Left ventricle myocardium inferior (tissue), 1 donor: ENCODE data around the gene RPS19BP1. TPM values are rescaled to one million over a fixed set of nuclear protein-coding genes. Genes with fewer than 3 reads are reported as not detected.

ENCODE experiments used
- DNase-seq: peaks from one replicate; pipeline ENCODE4 v3.0.0-alpha.2; 2020
- H3K27ac ChIP-seq: fragments of 200-600 bp; replicated peaks from 2 replicates; pipeline ENCODE4 v1.8.0; 2021
- H3K27me3 ChIP-seq: fragments of 200-600 bp; 2 replicates; pipeline ENCODE4 v1.8.0; 2021; ENCODE audit warnings: low read depth
- H3K36me3 ChIP-seq: fragments of 200-600 bp; 2 replicates; pipeline ENCODE4 v1.8.0; 2021
- H3K4me1 ChIP-seq: fragments of 200-600 bp; 2 replicates; pipeline ENCODE4 v1.8.0; 2021
- H3K4me3 ChIP-seq: fragments of 200-600 bp; 2 replicates; pipeline ENCODE4 v1.8.0; 2021; ENCODE audit warnings: mild to moderate bottlenecking, moderate library complexity
- H3K9me3 ChIP-seq: fragments of 200-600 bp; replicated peaks from 2 replicates; pipeline ENCODE4 v1.8.0; 2021
- intact Hi-C: fragments of 100-400 bp; cut with micrococcal nuclease; formaldehyde crosslinking; loops from one replicate; pipeline ENCODE4 v1.11.0; 2022
- total RNA-seq: library from RNA; stranded (reverse); fragmentation: NEBNext Ultra II Directional; extraction: Animal tissue kit (Norgen Biotek cat#: 25700); gene quantifications from one replicate; pipeline ENCODE4 v1.2.1, GENCODE V29; 2021
- TF ChIP-seq, protein P1 (sequence below): fragments of 200-600 bp; IDR thresholded peaks from 2 replicates; pipeline ENCODE4 v1.8.0; 2021; ENCODE audit warnings: antibody characterized with exemption, mild to moderate bottlenecking, borderline replicate concordance
- donor health status: DM: no; HTN: yes; CAD: no; lungs with severe emphysema.

The RPS19BP1 gene
- total RNA-seq, 1 donor from 2014 or later, result 59.3 TPM

DNA sequence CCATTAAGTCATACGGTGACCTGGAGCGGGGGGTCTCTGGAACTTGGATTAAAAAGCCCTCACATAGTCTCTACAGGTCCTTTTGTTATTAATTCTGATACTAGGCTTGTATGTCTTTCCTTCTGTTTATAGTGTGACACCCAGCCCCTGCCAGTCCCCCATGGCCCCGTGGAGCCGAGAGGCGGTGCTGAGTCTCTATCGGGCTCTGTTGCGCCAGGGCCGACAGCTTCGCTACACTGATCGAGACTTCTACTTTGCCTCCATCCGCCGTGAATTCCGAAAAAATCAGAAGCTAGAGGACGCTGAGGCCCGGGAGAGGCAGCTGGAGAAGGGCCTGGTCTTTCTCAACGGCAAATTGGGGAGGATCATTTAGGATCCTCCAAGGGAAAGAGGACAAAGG lies 28.5 kb downstream of the RPS19BP1 start:
- H3K36me3 ChIP-seq, result peaks cover 43% of the 10 kb centered on the region
- H3K9me3 ChIP-seq, result no peaks in the 10 kb centered on the region
- H3K4me3 ChIP-seq, result peak overlapping the region; percentile 97
- no peaks in the 10 kb centered on the region for H3K27me3 ChIP-seq
- no peak for DNase-seq
- peaks cover 74% of the 10 kb centered on the region for H3K4me1 ChIP-seq
- intact Hi-C loops, result no loop called here
- no peak overlapping the region for H3K27ac ChIP-seq
- TF ChIP-seq, protein P1, sequence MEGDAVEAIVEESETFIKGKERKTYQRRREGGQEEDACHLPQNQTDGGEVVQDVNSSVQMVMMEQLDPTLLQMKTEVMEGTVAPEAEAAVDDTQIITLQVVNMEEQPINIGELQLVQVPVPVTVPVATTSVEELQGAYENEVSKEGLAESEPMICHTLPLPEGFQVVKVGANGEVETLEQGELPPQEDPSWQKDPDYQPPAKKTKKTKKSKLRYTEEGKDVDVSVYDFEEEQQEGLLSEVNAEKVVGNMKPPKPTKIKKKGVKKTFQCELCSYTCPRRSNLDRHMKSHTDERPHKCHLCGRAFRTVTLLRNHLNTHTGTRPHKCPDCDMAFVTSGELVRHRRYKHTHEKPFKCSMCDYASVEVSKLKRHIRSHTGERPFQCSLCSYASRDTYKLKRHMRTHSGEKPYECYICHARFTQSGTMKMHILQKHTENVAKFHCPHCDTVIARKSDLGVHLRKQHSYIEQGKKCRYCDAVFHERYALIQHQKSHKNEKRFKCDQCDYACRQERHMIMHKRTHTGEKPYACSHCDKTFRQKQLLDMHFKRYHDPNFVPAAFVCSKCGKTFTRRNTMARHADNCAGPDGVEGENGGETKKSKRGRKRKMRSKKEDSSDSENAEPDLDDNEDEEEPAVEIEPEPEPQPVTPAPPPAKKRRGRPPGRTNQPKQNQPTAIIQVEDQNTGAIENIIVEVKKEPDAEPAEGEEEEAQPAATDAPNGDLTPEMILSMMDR, result no peak

DNA sequence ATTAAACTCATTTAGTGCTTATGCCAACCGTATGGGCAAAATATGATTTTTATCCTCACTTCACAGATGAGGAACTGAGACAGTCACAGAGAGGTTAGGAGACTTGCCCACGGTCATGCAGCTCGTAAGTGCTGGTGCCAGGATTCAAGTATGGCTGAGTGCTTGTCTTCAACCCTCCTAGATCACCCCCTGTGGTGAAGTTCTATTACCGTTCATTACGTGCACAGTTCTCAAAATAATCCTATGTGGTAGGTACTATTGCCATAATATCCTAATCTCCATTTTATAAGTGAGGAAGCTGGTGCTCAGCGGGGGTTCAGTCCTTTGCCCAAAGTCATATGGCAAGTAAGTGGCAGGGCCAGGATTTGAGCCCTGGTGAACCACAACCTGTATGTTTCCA lies 28.9 kb downstream of the RPS19BP1 start:
- Histone ChIP-seq H3K36me3 (peaks cover 40% of the 10 kb centered on the region), H3K27ac (no peak overlapping the region), H3K27me3 (no peaks in the 10 kb centered on the region), H3K4me1 (peaks cover 79% of the 10 kb centered on the region), H3K4me3 (peak overlapping the region; percentile 97), H3K9me3 (no peaks in the 10 kb centered on the region)
- no peak for DNase-seq
- TF ChIP-seq, protein P1, result no peak
- intact Hi-C loops, result no loop called here

DNA sequence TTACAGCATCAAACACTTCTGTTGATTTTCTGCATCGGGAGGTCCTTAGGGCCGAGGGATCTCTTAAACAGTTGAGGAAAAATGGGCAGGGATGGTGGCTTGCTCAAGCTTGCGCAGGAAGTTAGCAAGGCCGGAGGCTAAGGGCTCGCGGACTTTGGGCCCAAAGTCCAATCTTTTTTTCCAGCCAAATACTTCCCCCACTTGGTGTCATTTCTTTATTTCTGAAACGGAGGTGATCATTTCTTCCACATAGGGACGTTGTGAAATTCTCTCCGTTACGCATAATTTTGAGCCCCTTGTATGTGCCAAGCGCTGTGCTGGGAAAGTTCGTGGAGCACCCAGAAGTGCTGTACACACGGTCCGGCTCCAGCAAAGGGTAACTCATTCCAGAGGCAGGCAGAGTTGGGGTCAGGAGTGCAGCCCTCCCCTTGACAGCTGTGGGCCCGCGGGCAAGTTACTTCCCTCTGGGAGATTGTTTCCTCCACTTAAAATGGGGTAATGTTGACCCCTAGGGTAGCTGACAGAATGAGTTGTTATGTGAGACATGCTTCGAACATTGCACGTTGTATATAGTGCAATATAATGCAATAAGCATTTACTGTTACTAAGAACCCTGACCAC lies 29.6 kb downstream of the RPS19BP1 start:
- H3K4me1 ChIP-seq, result peaks cover 86% of the 10 kb centered on the region
- peak overlapping the region; percentile 97 for H3K4me3 ChIP-seq
- H3K27me3 ChIP-seq, result no peaks in the 10 kb centered on the region
- H3K27ac ChIP-seq, result peak overlapping the region; percentile 94
- TF ChIP-seq, protein P1, result no peak
- intact Hi-C loops, result no loop called here
- DNase-seq, result no peak
- H3K9me3 ChIP-seq, result no peaks in the 10 kb centered on the region
- H3K36me3 ChIP-seq, result peaks cover 38% of the 10 kb centered on the region

DNA sequence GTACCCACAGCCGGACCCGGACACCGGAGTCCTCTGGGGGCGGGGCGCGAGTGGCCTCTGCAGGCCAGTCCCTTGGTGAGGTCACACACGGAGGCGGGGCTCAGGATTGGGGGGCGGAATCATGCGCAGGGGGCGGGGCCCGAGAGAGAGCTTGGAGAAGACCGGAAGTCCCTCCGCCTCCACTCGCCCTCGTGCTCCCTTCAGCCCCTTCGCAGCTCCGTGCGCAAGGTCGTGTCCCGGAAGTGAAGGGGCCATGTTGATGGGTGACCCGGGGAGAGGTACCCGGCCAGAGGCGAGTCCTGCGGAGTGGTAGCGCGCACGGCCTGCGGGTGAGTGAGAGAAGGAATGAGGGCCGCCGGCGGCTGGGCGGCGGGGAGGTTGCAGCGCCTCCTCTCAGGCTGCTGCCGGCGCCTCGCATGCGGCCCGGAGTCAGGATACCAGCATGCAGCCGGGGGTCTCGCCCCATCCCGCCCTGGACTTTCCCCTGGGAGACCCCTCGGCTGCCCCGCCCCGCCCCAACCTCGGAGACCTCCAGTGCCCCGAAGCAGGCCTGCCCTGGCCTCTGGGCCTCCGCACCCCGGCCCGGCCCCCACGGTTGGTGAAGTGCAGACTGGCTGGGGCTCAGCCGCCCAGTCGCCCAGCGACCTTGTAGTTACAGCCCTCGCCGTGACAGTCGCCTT lies 30.3 kb downstream of the RPS19BP1 start, which contains the start of gene MIEF1:
TSS of gene MIEF1 (plus strand) at position 182 of the 680 bp plus-strand sequence. CDS start 9,005 bp downstream, outside the sequence.
- no peaks in the 10 kb centered on the region for H3K27me3 ChIP-seq
- H3K4me1 ChIP-seq, result peaks cover 92% of the 10 kb centered on the region
- DNase-seq, result peak; percentile 99
- H3K4me3 ChIP-seq, result peak within 1 kb of the TSS; percentile 97
- no peaks in the 10 kb centered on the region for H3K9me3 ChIP-seq
- H3K36me3 ChIP-seq, result peaks cover 32% of the 10 kb centered on the region
- H3K27ac ChIP-seq, result peak within 1 kb of the TSS; percentile 94
- intact Hi-C loops, result no loop called here
- TF ChIP-seq, protein P1, result no peak

DNA sequence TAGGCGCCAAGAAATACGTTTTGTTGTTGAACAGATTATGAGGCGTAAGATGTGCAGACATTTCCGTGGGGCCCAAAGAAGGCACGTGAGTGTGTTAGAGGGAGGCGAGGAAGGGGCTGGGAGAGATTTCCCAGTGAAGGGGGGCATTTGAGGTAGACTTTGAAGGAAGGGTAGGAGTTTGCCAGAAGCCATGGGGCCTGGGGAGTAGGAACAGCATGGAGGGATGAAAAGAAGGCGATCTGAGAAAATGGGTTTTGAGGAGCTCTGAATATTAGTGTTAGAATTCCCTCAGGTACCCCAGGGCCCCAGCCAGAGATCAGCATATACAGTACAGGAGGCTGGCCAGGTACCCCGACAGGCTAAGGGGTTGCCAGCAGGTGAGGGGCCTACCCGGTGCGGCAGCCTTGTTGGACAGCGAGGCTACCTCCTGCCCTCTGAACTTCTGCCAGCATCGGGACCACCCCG lies 30.9 kb downstream of the RPS19BP1 start:
- TF ChIP-seq, protein P1, result no peak
- DNase-seq, result no peak
- Histone ChIP-seq H3K36me3 (peaks cover 26% of the 10 kb centered on the region), H3K9me3 (no peaks in the 10 kb centered on the region), H3K27ac (peak overlapping the region; percentile 94), H3K27me3 (no peaks in the 10 kb centered on the region), H3K4me1 (peaks cover 97% of the 10 kb centered on the region), H3K4me3 (peak overlapping the region; percentile 97)
- intact Hi-C loops, result no loop called here
